IPS DF 19.7 (cell line): Measurements from ENCODE around the gene NEU1.
"Not testable (repeated sequence)": the region's sequence is repeated elsewhere in the genome, so short reads cannot be mapped to it uniquely, and the experiment has no call there.

Source experiments
- DNase-seq: peaks from one replicate; pipeline ENCODE4 v3.0.0-alpha.2; 2013; ENCODE audit warnings: low read depth, low spot score

Gene NEU1

DNA sequence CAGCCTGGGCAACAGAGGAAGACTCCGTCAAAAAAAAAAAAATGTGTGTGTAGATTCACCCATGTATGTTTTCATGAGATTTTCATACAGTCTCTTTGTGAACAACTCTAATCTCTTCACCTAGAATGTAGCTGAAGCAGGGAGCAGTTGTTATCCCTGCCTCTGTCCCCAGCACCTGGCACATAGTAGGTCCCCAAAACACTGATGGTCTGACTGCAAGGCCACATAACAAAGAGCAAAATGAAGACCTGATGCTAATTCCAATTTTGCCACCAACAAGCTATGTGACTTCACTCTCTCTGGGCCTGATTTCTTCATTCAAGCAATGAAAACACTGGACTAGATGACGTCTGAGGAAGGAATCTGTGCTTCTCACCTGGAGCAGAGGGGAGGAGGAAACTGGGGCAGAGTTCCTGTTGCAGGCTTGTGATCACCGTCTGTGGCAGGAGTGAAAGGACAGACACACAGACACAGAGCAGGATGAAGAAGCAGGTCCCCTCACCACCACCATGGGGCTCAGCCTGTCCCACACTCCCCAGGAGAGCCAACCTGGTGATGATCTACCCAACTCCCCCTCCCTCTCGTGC lies 11.6 kb upstream of the NEU1 start:
- no peak for DNase-seq

DNA sequence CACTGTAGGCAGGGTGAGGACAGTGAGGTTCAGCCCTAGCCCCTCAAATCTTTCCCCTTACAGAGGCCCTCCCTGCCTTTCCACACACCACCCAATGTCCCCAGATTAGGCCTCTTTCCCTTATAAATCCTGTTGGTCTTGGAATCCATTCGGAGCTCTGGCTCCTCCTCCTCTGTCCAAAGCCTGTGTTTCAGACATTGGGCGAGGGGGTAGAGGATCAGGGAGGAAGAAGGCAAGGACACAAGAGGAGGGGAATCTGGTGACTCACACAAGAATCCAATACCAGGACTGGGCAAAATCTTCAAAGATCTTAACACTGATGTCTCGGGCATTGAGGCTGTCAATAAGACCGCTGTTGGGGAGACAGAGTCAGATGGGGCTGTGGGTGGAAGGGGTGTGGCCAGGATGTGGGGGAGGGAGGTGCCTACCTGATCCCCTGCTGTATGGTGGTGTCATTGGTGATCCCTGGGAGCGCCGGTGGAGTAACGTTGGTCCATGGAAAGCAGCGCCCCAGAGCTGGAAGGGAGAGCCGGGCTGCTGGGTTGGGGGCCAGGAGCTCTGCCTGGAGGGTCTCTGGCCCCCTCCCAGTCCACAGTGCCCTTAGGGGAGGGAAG lies 8.5 kb upstream of the NEU1 start:
- DNase-seq = no peak

DNA sequence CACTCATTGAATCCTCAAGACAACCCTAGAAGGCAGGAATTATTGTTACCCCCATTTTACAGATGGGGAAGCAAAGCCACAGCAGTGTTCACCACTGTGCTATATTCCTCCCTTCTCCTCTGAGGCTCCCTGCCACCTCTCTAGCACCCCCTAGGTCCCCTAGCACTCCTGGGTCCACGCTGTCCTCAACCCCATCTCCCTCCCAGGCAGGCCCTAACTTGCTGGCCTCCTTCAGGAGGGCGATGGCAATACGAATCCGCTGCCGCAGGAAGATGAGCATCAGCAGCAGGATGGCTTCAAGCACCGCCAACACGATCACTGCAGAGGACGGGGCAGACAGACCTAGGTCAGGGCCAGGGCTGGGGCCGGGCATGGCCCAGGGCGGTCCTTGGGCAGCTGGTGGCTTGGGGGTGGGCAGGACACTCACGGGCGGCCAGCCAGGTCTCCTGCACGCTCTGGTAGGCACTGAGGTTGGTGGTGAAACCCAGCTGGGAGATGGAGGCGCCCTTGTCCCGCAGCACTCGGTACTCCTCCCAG lies 7.8 kb upstream of the NEU1 start:
- DNase-seq = no peak

DNA sequence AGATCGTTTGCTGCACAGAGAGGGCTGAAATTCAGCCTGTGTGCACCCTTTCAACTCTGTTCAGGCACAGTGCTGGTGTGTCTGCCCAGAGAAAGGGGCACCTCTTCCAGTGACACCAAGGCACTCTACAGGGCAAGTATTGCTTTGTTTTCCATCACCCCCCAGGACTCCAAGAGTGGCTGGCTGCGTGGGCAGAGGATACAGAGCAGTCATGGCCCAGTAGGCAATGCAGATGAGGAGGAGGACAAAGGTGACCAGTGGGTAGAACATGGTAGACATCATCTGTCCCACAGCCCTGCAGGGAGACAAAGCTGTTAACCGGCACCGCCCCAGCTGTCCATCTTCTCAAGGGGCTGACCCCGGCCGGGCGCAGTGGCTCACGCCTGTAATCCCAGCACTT lies 6.7 kb upstream of the NEU1 start:
- DNase-seq = no peak

DNA sequence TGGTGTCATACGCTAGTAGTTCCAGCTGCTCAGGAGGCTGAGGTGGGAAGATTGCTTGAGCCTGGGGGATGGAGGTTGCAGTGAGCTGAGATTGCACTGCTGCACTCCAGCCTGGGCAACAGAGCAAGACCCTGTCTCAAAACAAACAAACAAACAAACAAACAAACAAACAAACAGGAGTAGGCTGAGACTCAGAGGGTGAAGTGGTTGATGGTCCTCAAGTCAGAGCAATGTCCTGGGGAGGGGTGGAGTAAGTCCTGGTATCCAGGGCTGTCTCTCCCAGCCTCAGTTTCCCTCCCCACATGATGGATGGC lies 6.0 kb upstream of the NEU1 start:
- DNase-seq = not testable (repeated sequence)

DNA sequence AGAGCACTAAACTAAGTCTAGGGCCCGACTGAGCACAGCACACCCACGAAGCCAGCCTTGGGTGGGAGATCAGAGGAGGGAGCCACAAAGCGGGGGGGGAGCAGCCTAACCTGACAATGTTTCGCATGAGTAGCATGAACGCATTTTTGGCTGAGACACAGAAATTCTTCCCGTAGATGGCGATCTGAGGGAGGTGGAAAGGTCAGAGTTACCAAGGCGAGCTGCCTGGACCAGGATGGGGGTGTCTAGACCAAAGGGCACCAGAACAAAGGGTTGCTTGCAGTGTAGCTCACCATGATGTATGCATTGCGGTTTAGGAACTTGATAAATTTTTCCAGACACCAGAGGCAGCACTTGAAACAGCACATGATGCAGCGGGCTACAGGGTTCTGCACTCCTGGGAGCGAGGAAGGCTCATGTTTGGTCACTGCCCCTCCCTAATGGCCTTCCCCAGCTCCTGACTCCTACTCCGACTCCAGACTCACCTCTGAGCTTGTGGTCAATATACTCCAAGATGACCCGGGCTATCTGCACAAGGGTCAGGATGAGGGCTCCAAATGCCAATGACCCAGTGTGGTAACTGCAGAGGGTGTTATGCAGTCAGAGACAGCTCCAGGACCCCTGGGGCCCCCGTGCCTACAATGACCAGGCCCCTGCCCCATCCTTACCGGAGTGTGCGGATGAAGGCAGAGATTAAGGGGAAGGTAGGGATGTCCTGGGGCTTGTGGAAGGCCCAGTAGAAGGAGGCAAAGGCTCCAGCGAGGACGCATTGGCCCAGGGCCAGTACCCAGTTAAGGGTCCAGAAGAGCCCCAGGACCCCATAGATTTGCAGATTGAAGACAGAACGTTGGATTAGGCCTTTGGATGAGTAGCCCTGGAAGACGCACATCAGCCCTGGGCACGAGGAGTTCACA lies 2.8 kb upstream of the NEU1 start:
- DNase-seq = no peak

DNA sequence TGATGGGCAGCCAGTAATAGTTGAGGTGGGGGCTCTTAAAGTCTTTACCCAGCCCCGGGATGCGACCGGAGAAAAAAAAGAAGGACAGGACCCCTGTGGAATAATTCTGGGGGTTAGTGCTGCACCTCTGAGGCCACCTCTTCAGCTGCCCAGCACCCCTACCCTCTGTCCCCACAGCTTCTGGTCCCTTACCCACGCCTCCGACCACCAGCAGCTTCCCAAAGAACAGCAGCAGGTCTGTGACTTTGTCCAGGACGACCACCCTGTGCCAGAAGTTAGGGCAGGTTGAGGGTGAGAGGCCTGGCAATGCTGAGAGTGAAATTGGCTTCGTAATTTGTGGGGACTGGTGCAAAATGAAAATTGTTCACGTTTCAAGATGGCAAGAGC lies 2.2 kb upstream of the NEU1 start:
- DNase-seq = no peak

DNA sequence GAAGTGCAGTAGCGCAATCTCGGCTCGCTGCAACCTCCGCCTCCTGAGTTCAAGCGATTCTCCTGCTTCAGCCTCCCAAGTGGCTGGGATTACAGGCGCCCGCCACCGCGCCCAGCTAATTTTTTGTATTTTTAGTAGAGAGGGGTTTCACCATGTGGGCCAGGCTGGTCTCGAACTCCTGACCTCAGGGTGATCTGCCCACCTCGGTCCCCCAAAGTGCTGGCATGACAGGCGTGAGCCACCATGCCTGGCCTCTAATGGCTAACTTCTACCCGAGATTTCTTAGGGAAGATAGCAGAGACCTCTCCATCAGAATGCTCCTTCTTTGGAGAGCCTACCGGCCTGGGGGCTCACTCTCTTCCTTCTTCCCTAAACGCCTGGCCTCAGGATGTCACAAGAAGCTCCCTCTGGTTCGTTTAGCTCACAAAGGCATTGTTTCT lies 1.5 kb upstream of the NEU1 start:
- not testable (repeated sequence) for DNase-seq

DNA sequence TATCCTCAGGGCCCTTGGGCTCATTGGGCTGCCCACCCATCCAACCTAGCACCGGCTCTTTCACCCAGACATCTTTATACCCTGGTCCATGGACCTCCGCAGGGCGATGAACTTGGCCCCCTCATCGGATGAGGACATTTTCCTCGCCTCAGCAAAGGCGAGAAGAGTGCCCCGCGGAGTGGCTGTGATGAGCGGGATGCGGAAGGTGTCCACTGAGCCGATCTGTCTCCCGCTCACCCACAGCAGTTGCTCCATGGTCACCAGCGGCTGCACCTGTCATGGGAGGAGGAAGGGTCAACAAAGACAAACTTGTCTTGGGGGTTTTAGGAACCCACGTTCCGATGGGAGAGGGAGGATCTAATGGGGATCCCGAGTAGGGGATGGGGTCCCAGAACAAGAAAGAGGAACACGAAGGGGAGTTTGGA lies 690 bp downstream of the NEU1 start:
- DNase-seq = no peak

DNA sequence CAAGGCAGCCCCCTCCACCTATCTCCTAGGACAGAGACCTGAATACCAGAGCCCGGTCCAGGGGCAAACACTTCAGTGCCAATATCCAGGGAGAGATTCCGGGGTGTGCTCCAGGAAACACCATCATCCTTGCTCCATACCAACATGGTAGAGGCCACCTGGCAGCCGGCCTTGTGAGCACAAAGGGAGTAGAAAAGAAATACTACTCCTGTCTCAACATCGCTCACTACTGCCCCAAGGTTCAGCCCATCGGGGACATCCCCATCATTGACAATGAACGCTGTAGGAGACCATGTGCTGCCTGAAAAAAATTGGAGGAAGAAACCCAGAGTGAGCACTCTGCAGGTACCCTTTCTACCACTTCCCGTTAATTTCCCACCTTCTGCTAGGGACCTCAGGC lies 1.5 kb downstream of the NEU1 start:
- DNase-seq = no peak

DNA sequence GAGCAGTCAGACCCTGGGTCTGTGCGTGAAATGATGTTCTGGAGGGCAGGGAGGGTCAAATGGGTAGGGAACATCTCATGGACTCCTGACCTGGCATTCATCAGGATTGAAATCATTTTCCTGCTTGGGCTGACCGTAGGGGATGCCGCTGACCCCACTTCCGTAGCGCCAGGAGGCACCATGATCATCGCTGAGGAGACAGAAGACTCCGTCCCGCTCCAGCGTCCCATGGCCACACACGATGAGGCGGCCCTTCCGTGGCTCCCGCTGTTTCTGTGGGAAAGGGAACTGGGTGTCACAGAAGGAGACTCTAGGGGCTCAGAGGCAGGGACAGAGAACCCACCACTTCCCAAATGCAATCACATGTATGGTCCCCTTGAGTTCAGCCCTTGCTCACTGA lies 2.3 kb downstream of the NEU1 start:
- no peak for DNase-seq

DNA sequence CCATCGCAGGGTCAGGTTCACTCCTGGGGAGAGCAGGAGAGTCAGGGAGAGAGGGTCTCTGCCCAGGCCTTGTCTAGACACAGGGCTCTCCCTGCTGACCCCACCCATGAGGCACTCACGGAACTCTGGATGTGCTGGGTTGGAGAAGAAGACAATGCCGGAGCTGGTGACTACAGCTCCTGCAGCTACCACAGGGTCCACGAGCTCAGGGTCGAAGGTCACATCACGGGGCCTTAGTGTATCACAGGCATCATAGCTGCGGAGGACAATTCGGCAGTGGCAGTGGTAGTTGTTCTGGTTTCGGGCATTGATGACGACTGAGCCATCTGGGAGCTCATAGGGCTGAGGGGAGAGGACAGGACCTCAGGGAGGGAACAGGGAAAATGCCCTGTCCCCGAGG lies 2.7 kb downstream of the NEU1 start:
- DNase-seq = no peak

DNA sequence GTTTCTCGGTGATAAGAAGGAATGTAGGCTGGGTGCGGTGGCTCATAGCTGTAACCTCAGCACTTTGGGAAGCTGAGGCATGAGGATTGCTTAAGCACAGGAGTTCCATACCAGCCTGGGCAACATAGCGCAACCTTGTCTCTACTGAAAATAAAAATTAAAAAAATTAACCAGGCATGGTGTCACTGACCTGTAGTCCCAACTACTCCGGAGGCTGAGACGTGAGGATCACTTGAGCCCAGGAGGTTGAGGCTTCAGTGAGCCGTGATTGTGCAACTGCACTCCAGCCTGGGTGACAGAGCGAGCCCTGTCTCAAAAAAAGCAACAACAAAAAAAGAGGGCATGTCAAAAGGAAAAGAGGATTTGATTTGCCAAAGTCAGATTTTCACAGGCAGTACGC lies 3.9 kb downstream of the NEU1 start:
- no peak for DNase-seq

DNA sequence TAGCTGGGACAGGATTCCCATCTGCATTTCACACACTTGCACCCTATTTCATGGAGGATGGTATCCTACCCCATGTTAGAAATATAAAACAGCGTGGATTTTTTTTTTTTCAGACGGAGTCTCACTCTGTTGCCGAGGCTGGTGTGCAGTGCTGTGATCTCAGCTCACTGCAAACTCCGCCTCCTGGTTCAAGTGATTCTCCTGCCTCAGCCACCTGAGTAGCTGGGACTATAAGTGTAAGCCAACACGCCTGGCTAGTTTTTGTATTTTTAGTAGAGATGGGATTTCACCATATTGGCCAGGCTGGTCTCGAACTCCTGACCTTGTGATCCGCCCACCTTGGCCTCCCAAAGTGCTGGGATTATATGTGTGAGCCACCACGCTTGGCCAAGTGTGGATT lies 4.8 kb downstream of the NEU1 start:
- not testable (repeated sequence) for DNase-seq

DNA sequence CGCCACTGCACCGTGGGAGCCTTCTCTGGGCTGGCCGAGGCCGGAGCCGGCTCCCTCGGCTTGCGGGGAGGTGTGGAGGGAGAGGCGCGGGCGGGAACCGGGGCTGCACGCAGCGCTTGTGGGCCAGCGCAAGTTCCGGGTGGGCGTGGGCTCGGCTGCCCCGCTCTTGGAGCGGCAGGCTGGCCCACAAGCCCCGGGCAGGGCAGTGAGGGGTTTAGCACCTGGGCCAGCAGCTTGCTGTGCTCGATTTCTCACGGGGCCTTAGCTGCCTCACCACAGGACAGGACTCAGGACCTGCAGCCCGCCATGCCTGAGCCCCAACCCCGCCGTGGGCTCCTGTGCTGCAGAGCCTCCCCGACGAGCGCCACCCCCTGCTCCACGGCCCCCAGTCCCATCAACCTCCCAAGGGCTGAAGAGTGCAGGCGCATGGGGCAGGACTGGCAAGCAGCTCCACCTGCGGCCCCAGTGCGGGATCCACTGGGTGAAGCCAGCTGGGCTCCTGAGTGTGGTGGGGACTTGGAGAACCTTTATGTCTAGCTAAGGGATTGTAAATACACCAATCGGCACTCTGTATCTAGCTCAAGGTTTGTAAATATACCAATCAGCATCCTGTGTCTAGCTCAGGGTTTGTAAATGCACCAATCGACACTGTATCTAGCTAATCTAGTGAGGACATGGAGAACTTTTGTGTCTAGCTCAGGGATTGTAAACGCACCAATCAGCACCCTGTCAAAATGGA lies 10.5 kb downstream of the NEU1 start:
- DNase-seq = not testable (repeated sequence)

DNA sequence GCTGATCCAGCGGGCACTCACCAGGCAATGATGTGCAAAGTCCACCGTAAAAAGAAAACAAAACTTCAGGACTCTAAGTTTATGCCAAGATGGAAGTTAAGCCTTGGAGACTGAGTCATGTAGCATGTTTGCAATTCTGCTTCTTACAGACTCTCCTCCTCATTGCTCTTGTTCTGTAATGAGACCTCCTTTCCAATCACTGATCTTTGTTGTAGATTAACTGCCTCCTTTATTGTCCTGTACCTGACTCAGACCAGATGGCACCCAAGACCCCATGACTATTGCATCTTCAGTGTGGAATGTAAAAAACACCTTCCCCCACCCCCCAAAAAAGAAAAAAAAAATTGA lies 11.2 kb downstream of the NEU1 start:
- DNase-seq = no peak

DNA sequence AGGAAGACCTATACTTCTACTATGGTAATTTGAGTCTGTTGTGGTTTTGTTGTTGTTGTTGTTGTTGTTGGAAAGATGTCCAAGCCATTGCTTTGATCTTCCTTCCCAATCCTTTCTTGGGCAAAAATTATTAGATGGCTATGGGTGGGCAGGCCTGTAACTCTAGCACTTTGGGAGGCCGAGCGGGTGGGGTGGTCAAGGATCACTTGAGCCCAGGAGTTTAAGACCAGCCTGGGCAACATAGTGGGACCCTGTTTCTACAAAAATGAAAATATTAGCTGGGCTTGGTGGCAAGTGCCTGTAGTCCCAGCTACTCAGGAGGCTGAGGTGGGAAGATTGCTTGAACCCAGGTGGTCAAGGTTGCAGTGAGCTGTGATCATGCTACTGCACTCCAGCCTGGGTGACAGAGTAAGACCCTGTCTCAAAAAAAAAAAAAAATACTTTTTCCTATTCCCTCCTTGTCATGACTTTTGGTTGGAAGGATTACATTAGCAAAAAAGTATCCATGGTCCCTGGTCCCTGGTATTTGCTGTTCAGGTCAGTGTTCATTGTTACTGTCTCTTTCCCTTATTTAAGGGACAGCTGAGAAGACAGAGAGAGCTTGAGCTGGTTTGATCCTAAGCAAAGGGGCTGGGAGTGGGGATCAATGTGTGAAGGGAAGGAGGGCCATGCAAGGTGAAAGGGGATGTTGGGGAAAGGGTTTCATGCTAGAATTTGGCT lies 11.7 kb downstream of the NEU1 start:
- DNase-seq = no peak

DNA sequence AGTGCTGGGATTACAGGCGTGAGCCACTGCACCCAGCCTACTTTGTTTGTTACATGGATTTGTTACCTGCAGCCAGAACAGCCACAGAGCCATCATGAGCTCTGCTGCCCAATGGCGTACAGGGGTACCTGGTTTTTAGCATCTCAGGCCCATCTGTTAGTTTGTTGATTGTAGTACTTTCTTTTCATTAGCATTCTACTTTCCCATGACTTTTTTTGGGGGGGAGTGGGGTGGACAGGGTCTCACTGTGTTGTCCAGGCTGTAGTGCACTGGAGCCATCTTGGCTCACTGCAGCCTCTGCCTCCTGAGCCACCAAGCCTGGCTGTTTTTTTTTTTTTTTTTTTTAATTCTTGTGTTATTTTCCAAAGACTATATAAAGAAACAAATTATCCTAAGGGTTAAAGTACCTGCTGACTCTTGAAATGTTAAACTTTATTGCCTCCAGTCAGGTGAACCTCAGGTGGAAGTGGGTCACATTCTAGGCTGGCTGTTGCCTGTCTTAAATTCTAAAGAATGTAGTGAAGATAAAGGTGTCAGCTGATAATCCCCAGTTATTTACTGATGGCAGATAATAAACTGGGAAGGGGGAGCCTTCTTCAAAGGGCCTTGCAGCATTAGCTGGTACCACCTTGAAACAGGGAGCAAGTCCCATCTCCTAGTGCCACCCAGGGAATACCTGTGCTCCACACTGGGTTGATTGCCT lies 15.2 kb downstream of the NEU1 start:
- no peak for DNase-seq

DNA sequence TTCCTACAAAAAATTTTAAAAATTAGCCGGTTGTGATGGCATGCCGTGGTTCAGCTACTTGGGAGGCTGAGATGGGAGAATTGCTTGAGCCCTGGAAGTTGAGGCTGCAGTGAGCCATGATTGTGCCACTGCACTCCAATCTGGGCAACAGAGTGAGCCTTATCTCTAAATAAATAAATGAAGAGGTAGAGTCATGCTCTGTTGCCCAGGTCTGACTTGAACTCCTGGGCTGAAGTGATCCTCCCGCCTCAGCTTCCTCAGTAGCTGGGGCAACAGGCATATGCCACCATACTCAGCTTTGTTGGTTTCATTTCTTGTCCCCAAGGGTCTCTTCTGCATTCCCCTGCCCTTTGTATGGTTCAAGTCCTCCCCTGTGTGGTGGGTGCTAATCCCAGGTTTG lies 18.1 kb downstream of the NEU1 start:
- DNase-seq = no peak

DNA sequence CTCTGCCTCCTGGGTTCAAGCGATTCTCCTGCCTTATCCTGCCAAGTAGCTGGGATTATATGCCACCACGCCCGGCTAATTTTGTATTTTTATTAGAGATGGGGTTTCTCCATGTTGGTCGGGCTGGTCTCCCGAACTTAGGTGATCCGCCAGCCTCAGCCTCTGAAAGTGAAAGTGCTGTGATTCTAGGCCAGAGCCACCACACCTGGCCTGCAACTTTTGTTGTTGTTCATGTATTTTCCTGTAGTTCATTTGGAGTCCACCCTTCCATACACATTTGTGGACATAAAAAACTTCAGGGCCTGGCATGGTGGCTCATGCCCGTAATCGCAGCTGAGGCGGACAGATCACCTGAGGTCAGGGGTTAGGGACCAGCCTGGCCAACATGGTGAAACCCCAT lies 20.6 kb downstream of the NEU1 start:
- no peak for DNase-seq

DNA sequence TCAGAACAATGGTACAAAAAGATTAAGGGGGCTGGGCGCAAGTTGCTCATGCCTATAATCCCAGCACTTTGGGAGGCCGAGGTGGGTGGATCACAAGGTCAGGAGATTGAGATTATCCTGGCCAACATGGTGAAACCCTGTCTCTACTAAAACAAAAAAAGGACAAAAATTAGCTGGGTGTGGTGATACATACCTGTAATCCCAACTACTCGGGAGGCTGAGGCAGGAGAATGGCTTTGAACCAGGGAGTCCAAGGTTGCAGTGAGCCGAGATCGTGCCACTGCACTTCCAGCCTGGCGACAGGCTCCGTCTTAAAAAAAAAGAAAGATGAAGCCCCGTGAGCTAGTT lies 22.9 kb downstream of the NEU1 start:
- not testable (repeated sequence) for DNase-seq
